Measurements from ENCODE around the gene C7orf57.
"Not testable (repeated sequence)": the region's sequence is repeated elsewhere in the genome, so short reads cannot be mapped to it uniquely, and the experiment has no call there.

- TF ChIP-seq FOXK2 (IDR thresholded peaks at IDR 0.05); FOXA1 (IDR thresholded peaks at IDR 0.05); SP1 (IDR thresholded peaks at IDR 0.05); SUZ12 (IDR thresholded peaks at IDR 0.05); TARDBP (IDR thresholded peaks at IDR 0.05); FOXM1 (IDR thresholded peaks at IDR 0.05; ENCODE audit: borderline replicate concordance); HDGF (IDR thresholded peaks at IDR 0.05; ENCODE audit: borderline replicate concordance); ELF4 (IDR thresholded peaks at IDR 0.05); ARNT (IDR thresholded peaks at IDR 0.05); NFRKB (IDR thresholded peaks at IDR 0.05); ZNF384 (IDR thresholded peaks at IDR 0.05); PKNOX1 (IDR thresholded peaks at IDR 0.05): not testable (repeated sequence)
Measured at GRCh38 chr7:48082378-48082777, 47.0 kb downstream of the C7orf57 start.

Measured in HEK293T (cell line).